Sigmoid colon (tissue), 7 donors: ENCODE results near the gene SAPCD2. TPM values are rescaled to one million over a fixed set of nuclear protein-coding genes. Genes with fewer than 3 reads are reported as not detected.

Experiments
- DNase-seq: peaks from one replicate; pipeline ENCODE4 v3.0.0-alpha.2; 2019
- H3K27ac ChIP-seq, 4 donors: fragments of 200-600 bp; sonication (generic); one replicate each; pipeline ENCODE4 v1.5.1; 2016 to 2019; ENCODE audit warnings: mild to moderate bottlenecking in 1 of 4
- H3K27me3 ChIP-seq, 3 donors: fragments of 200-600 bp; sonication (generic); one replicate each; pipeline ENCODE4 v1.5.1; 2019; ENCODE audit warnings: mild to moderate bottlenecking in 1 of 3
- H3K36me3 ChIP-seq, 4 donors: fragments of 200-600 bp; sonication (generic); one replicate each; pipeline ENCODE4 v1.5.1; 2016 to 2019
- H3K4me1 ChIP-seq, 4 donors: fragments of 200-600 bp; sonication (generic); one replicate each; pipeline ENCODE4 v1.5.1; 2017 to 2019
- H3K4me3 ChIP-seq, 4 donors: fragments of 200-600 bp; sonication (generic); one replicate each; pipeline ENCODE4 v1.5.1; 2017 to 2019; ENCODE audit warnings: mild to moderate bottlenecking in 2 of 4, moderate library complexity in 1 of 4
- H3K9me3 ChIP-seq, 4 donors: fragments of 200-600 bp in 3 of 4; sonication (generic) in 3 of 4; one replicate each; pipeline versions ENCODE4 v1.5.1 to v1.6.1; 2013 to 2019
- CTCF ChIP-seq, 4 experiments: fragments of 450-650 bp in 3 of 4; fragments of 200-600 bp in 1 of 4; IDR thresholded peaks; one replicate each; pipeline ENCODE4 v1.5.1; 2016 to 2019; ENCODE audit warnings: antibody characterized with exemption in 4 of 4, mild to moderate bottlenecking in 3 of 4, moderate library complexity in 2 of 4
- EP300 ChIP-seq, 4 donors: sonication (generic); formaldehyde crosslinking; IDR thresholded peaks; one replicate each; pipeline ENCODE4 v1.6.1; 2017; ENCODE audit warnings: antibody characterized with exemption in 4 of 4
- POLR2A ChIP-seq, 2 donors: fragments of 450-650 bp; IDR thresholded peaks; one replicate each; pipeline ENCODE4 v1.6.1; 2016; ENCODE audit warnings: antibody characterized with exemption in 2 of 2, mild to moderate bottlenecking in 2 of 2, moderate library complexity in 2 of 2
- POLR2AphosphoS5 ChIP-seq, 4 donors: sonication (generic); formaldehyde crosslinking; IDR thresholded peaks; one replicate each; pipeline ENCODE4 v1.6.1; 2017; ENCODE audit warnings: antibody characterized with exemption in 4 of 4
- WGBS, 2 donors: extraction: QIAGEN DNeasy Blood & Tissue Kit; methylation state at CpG; one replicate each; pipeline ENCODE4 v1.1.7; 2013; 5-methylcytosine and 5-hydroxymethylcytosine counted together
- intact Hi-C: fragments of 100-400 bp; cut with DNase I; formaldehyde crosslinking; loops from one replicate; pipeline ENCODE4 v1.15.1; 2023
- polyA plus RNA-seq, 3 donors: library from polyadenylated mRNA; stranded (reverse); fragments of 200-250 nt; gene quantifications; one replicate each; pipeline ENCODE4 v1.2.3, GENCODE V29; 2013
- small RNA-seq, 3 donors: library from RNA; depleted of rRNA; stranded (forward); fragments of <200 nt; gene quantifications; one replicate each; pipeline ENCODE3, GENCODE V24; 2016
- total RNA-seq, 4 donors: library from RNA; depleted of rRNA; stranded (reverse); fragments of >200 nt; gene quantifications; one replicate each; pipeline ENCODE4 v1.1.0, GENCODE V29; 2016
- donor health status: healthy with polysubstance abuse.
- donor health status: Bipolar disorder and iron deficiency.
- donor health status: healthy.

Gene SAPCD2
- total and polyA plus RNA-seq, 7 donors: 0.81 to 16.4 (median 3.7) TPM; not detected in 3

- WGBS, 2 donors: 91 to 94% methylated on average over 67 of the region's 67 CpGs
- DNase-seq: no peak
- H3K4me1 ChIP-seq: no peaks in the 10 kb centered on the region
- no peak for TF ChIP-seq CTCF (IDR thresholded peaks at IDR 0.05)
- TF ChIP-seq POLR2A (IDR thresholded peaks at IDR 0.05): no peak
- no peak for TF ChIP-seq POLR2AphosphoS5 (IDR thresholded peaks at IDR 0.05)
- TF ChIP-seq EP300 (IDR thresholded peaks at IDR 0.05): no peak
- no peaks in the 10 kb centered on the region for H3K9me3 ChIP-seq
- H3K27me3 ChIP-seq: no peaks in the 10 kb centered on the region
- intact Hi-C loops: no loop called here
- no peak overlapping the region for H3K4me3 ChIP-seq
- H3K36me3 ChIP-seq: peaks cover 0 to 78% (median 23%) of the 10 kb centered on the region in 4 donors
- no peak overlapping the region for H3K27ac ChIP-seq
Measured at GRCh38 chr9:137012694-137013570, 57.4 kb downstream of the SAPCD2 start.

Small RNAs within 50 kb of the gene (small RNA-seq; reads per million reads assigned to genes)
- gene RF00153: 0 reads per million in 3 donors

Other genes starting within 250 kb of the SAPCD2 start
Only the 30 nearest of the 36 such genes appear.
- 1 to 10 TPM; 1.8 to 5.5 (median 3.9) TPM for gene TRAF2, start 184.0 kb downstream of the SAPCD2 start, total RNA-seq
- gene TRAF2, start 184.0 kb downstream of the SAPCD2 start, polyA plus RNA-seq: 10 to 100 TPM; 13.2 to 21.9 (median 13.9) TPM
- 100 to 1,000 TPM; 153 to 202 (median 171) TPM for gene FBXW5, start 125.8 kb downstream of the SAPCD2 start, total RNA-seq
- gene FBXW5, start 125.8 kb downstream of the SAPCD2 start, polyA plus RNA-seq: 100 to 1,000 TPM; 147 to 182 (median 165) TPM
- gene C8G, start 125.3 kb downstream of the SAPCD2 start, total RNA-seq: not detected
- 10 to 100 TPM in 1 of 3 donors, 1 to 10 TPM in 2; 4.2 to 11.1 (median 5.4) TPM for gene C8G, start 125.3 kb downstream of the SAPCD2 start, polyA plus RNA-seq
- gene LCN12, start 118.3 kb downstream of the SAPCD2 start, total RNA-seq: 1 to 10 TPM in 1 of 4 donors, not detected in 3; 1.2 TPM
- 1 to 10 TPM in 1 of 3 donors, not detected in 2; 3.0 TPM for gene LCN12, start 118.3 kb downstream of the SAPCD2 start, polyA plus RNA-seq
- gene PTGDS, start 93.1 kb downstream of the SAPCD2 start, total RNA-seq: 10 to 100 TPM; 11.8 to 36.6 (median 32.4) TPM
- 100 to 1,000 TPM in 1 of 3 donors, 10 to 100 TPM in 1, 1 to 10 TPM in 1; 8.3 to 218 (median 24.0) TPM for gene PTGDS, start 93.1 kb downstream of the SAPCD2 start, polyA plus RNA-seq
- gene LCNL1, start 87.6 kb downstream of the SAPCD2 start, total RNA-seq: 1 to 10 TPM in 1 of 4 donors, under 1 TPM in 3; 0.14 to 1.1 (median 0.43) TPM
- gene LCNL1, start 87.6 kb downstream of the SAPCD2 start, polyA plus RNA-seq: under 1 TPM in 1 of 3 donors, not detected in 2; 0.50 TPM
- gene PAXX, start 78.1 kb downstream of the SAPCD2 start, total RNA-seq: 10 to 100 TPM; 28.0 to 38.0 (median 36.2) TPM
- 10 to 100 TPM; 28.4 to 80.9 (median 40.8) TPM for gene PAXX, start 78.1 kb downstream of the SAPCD2 start, polyA plus RNA-seq
- gene CLIC3, start 74.0 kb downstream of the SAPCD2 start, total RNA-seq: 1 to 10 TPM in 1 of 4 donors, not detected in 3; 1.4 TPM
- 1 to 10 TPM in 1 of 3 donors, not detected in 2; 4.7 TPM for gene CLIC3, start 74.0 kb downstream of the SAPCD2 start, polyA plus RNA-seq
- 10 to 100 TPM in 3 of 4 donors, 1 to 10 TPM in 1; 9.2 to 19.7 (median 13.2) TPM for gene ABCA2, start 42.3 kb downstream of the SAPCD2 start, total RNA-seq
- gene ABCA2, start 42.3 kb downstream of the SAPCD2 start, polyA plus RNA-seq: 10 to 100 TPM in 1 of 3 donors, 1 to 10 TPM in 2; 6.0 to 28.6 (median 9.0) TPM
- 1 to 10 TPM in 1 of 4 donors, under 1 TPM in 2, not detected in 1; 0.36 to 1.3 (median 0.41) TPM for gene FUT7, start 38.5 kb downstream of the SAPCD2 start, total RNA-seq
- 1 to 10 TPM in 1 of 3 donors, not detected in 2; 1.3 TPM for gene FUT7, start 38.5 kb downstream of the SAPCD2 start, polyA plus RNA-seq
- gene NPDC1, start 24.4 kb downstream of the SAPCD2 start, total RNA-seq: 100 to 1,000 TPM in 1 of 4 donors, 10 to 100 TPM in 3; 21.4 to 101 (median 42.4) TPM
- 100 to 1,000 TPM in 1 of 3 donors, 10 to 100 TPM in 2; 47.9 to 118 (median 91.9) TPM for gene NPDC1, start 24.4 kb downstream of the SAPCD2 start, polyA plus RNA-seq
- 1 to 10 TPM in 3 of 4 donors, not detected in 1; 1.2 to 2.2 (median 2.1) TPM for gene ENTPD2, start 16.5 kb downstream of the SAPCD2 start, total RNA-seq
- 1 to 10 TPM in 2 of 3 donors, under 1 TPM in 1; 0.92 to 6.4 (median 3.0) TPM for gene ENTPD2, start 16.5 kb downstream of the SAPCD2 start, polyA plus RNA-seq
- 1 to 10 TPM; 2.9 to 9.1 (median 4.8) TPM for gene UAP1L1, start 7.0 kb upstream of the SAPCD2 start, total RNA-seq
- 1 to 10 TPM; 4.2 to 9.6 (median 6.0) TPM for gene UAP1L1, start 7.0 kb upstream of the SAPCD2 start, polyA plus RNA-seq
- gene MAN1B1, start 16.4 kb upstream of the SAPCD2 start, total RNA-seq: 10 to 100 TPM; 27.8 to 34.9 (median 28.7) TPM
- gene MAN1B1, start 16.4 kb upstream of the SAPCD2 start, polyA plus RNA-seq: 10 to 100 TPM; 12.0 to 52.0 (median 14.1) TPM
- gene DPP7, start 44.2 kb upstream of the SAPCD2 start, total RNA-seq: 100 to 1,000 TPM in 2 of 4 donors, 10 to 100 TPM in 2; 88.5 to 140 (median 111) TPM
- 100 to 1,000 TPM in 1 of 3 donors, 10 to 100 TPM in 2; 26.6 to 158 (median 36.6) TPM for gene DPP7, start 44.2 kb upstream of the SAPCD2 start, polyA plus RNA-seq
- 1 to 10 TPM in 1 of 4 donors, under 1 TPM in 3; 0.16 to 1.1 (median 0.38) TPM for gene GRIN1, start 68.6 kb upstream of the SAPCD2 start, total RNA-seq
- under 1 TPM in 1 of 3 donors, not detected in 2; 0.69 TPM for gene GRIN1, start 68.6 kb upstream of the SAPCD2 start, polyA plus RNA-seq
- under 1 TPM in 1 of 4 donors, not detected in 3; 0.68 TPM for gene LRRC26, start 99.5 kb upstream of the SAPCD2 start, total RNA-seq
- gene LRRC26, start 99.5 kb upstream of the SAPCD2 start, polyA plus RNA-seq: 1 to 10 TPM; 1.2 to 6.3 (median 1.4) TPM
- gene TMEM210, start 101.5 kb upstream of the SAPCD2 start, total RNA-seq: not detected
- gene TMEM210, start 101.5 kb upstream of the SAPCD2 start, polyA plus RNA-seq: under 1 TPM in 1 of 3 donors, not detected in 2; 0.12 TPM
- 10 to 100 TPM; 21.0 to 27.4 (median 24.6) TPM for gene ANAPC2, start 118.0 kb upstream of the SAPCD2 start, total RNA-seq
- 10 to 100 TPM; 12.5 to 49.3 (median 13.2) TPM for gene ANAPC2, start 118.0 kb upstream of the SAPCD2 start, polyA plus RNA-seq
- 100 to 1,000 TPM in 1 of 4 donors, 10 to 100 TPM in 3; 39.6 to 122 (median 76.3) TPM for gene SSNA1, start 118.1 kb upstream of the SAPCD2 start, total RNA-seq
- gene SSNA1, start 118.1 kb upstream of the SAPCD2 start, polyA plus RNA-seq: 100 to 1,000 TPM in 2 of 3 donors, 10 to 100 TPM in 1; 93.2 to 112 (median 105) TPM
- gene TPRN, start 130.2 kb upstream of the SAPCD2 start, total RNA-seq: 1 to 10 TPM; 3.0 to 4.6 (median 3.8) TPM
- gene TPRN, start 130.2 kb upstream of the SAPCD2 start, polyA plus RNA-seq: 10 to 100 TPM; 64.9 to 80.5 (median 78.1) TPM
- gene TMEM203, start 135.1 kb upstream of the SAPCD2 start, total RNA-seq: 10 to 100 TPM; 24.8 to 33.4 (median 29.1) TPM
- 10 to 100 TPM; 27.5 to 42.0 (median 38.4) TPM for gene TMEM203, start 135.1 kb upstream of the SAPCD2 start, polyA plus RNA-seq
- 10 to 100 TPM in 1 of 4 donors, 1 to 10 TPM in 3; 3.8 to 12.7 (median 5.1) TPM for gene NDOR1, start 135.1 kb upstream of the SAPCD2 start, total RNA-seq
- 10 to 100 TPM in 1 of 3 donors, 1 to 10 TPM in 2; 5.4 to 20.2 (median 6.0) TPM for gene NDOR1, start 135.1 kb upstream of the SAPCD2 start, polyA plus RNA-seq
- 1 to 10 TPM in 2 of 4 donors, under 1 TPM in 1, not detected in 1; 0.54 to 1.9 (median 1.1) TPM for gene RNF208, start 151.7 kb upstream of the SAPCD2 start, total RNA-seq
- gene RNF208, start 151.7 kb upstream of the SAPCD2 start, polyA plus RNA-seq: 1 to 10 TPM; 4.8 to 8.8 (median 5.5) TPM
- under 1 TPM in 1 of 4 donors, not detected in 3; 0.33 TPM for gene CYSRT1, start 154.6 kb upstream of the SAPCD2 start, total RNA-seq
- gene CYSRT1, start 154.6 kb upstream of the SAPCD2 start, polyA plus RNA-seq: 1 to 10 TPM in 1 of 3 donors, under 1 TPM in 1, not detected in 1; 0.54 to 1.2 TPM
- not detected for gene RNF224, start 156.9 kb upstream of the SAPCD2 start, total RNA-seq
- gene RNF224, start 156.9 kb upstream of the SAPCD2 start, polyA plus RNA-seq: under 1 TPM in 1 of 3 donors, not detected in 2; 0.04 TPM
- gene SLC34A3, start 160.3 kb upstream of the SAPCD2 start, total RNA-seq: not detected
- not detected for gene SLC34A3, start 160.3 kb upstream of the SAPCD2 start, polyA plus RNA-seq
- gene TUBB4B, start 170.7 kb upstream of the SAPCD2 start, total RNA-seq: 100 to 1,000 TPM; 141 to 196 (median 164) TPM
- 100 to 1,000 TPM; 292 to 505 (median 444) TPM for gene TUBB4B, start 170.7 kb upstream of the SAPCD2 start, polyA plus RNA-seq
- gene STPG3, start 180.7 kb upstream of the SAPCD2 start, total RNA-seq: not detected
- gene STPG3, start 180.7 kb upstream of the SAPCD2 start, polyA plus RNA-seq: not detected
- gene NELFB, start 184.8 kb upstream of the SAPCD2 start, total RNA-seq: 10 to 100 TPM; 24.7 to 36.5 (median 33.2) TPM
- gene NELFB, start 184.8 kb upstream of the SAPCD2 start, polyA plus RNA-seq: 10 to 100 TPM; 41.6 to 70.5 (median 45.0) TPM